NCI-H2227 (cell line): ENCODE measurements around the gene RAD21L1.

Source experiments
- DNase-seq: peaks from one replicate; lab custom pipeline; 2025; ENCODE audit not compliant: unreplicated experiment; lab: John Stamatoyannopoulos, UW

The RAD21L1 gene

DNA sequence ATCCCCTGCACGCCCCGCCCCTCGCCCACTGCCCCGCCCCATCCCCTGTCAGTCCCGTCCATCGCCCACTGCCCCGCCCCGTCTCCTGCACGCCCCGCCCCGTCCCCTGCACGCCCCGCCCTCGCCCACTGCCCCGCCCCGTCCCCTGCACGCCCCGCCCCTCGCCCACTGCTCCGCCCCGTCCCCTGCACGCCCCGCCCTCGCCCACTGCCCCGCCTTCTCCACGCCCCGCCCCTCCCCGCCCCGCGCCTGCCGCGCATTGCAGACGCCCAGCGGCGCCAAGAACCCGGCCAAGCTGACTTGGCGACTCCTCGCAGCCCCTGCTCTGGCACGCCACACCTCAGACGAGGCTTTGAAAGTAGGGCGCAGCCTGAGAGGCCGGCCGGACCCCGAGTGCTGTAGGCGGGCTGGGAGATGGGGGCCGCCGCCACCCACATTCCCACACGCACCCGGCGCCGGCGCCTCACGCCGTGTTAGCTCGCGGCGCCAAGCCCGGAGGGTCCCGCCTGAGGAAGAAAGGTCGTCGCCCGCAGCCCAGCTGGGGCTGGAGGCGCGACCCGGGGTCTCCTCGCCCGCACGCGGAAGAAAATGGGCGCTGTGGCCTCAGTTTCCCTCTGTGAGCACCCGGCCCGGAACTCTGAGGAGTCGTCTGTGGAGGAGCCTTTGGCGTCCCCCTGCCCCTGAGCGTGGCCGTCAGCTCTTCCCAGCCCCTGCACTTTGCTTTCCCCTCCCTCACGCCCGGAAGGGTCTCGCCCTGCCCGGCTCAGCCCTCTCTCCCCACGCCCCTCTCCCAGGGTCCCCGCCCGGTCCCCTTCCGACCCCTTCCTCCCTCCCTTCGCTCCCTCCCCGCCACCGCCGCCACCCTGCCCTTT lies at the start of gene RAD21L1:
Gene RAD21L1 (plus strand): TSS at position 262 of the 872 bp plus-strand sequence. CDS start 2,410 bp downstream, outside the sequence.
- peak; percentile 83 for DNase-seq

DNA sequence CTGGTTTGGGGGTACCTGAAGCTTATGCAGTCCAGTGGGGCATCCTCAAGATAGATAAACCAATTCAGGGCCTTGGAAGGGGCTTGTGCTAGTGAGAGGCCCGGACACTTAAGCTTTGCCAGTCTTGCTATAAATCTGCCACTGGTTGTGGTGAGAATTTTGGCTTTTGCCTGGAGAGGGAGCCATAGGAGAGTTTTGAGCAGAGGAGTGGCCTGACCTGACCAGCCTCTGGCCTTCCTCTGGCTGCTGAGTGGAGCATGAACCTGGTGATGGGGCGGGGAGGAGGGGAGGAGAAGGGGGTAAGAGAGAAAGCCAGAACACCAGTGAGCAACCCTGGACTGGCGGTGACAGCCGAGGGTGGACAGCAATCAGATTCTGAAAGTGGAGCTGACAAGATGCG lies 48.2 kb upstream of the RAD21L1 start:
- DNase-seq, result no peak

DNA sequence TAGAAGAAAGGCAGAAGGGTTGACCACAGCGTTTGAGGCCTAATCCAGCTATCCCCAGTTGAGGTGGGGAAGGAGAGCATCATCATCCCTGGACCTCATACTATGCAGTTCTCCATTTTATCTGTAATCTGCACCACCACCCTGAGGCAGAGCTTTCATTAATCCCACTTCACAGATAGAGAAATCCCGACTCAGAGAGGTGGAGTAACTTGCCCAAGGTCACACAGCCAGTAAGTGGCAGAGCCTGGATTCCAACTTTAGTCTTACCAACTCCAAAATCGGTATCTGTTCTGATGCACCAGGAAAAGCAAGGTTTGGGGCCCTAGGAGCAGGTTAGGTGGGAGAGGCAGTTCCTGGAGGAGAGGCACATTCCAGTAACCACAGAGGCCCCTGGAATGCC lies 47.7 kb upstream of the RAD21L1 start:
- DNase-seq, result no peak

DNA sequence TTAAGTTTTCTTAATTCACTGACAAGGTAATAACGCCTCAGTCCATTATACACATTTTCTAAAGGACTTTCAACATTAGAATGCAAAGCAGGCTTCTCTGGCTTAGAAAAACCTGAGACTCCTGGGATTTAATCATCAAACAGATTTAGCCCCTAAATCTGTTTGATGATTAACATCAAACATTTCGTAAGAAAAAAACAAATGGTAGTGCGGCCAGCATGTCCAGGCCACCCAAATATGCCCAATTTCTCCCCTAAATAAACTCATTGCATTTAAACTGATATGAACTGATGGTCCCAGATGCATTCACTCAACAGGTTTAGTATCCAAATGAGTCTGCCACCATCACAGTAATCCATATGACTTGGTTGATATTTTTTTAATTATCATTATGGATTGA lies 47.2 kb upstream of the RAD21L1 start:
- DNase-seq, result no peak

DNA sequence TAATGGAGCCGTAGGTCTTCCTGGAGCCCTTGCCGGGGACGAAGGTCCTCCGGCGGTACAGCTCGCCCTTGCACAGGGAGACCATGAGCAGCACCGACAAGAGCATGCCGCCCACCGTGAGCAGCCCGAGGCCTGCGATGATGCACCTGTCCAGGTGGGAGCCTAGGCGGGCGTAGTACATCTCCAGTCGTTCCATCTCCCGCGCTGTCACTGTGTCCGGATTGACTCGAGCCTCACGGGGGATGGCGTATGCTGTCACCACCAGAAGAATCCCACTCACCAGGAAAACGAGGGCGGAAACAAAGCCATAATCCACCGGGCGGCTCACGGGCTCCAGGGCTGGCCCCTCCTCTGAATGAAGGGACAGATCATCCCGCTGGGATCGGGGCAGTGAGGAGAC lies 44.9 kb upstream of the RAD21L1 start:
- no peak for DNase-seq

DNA sequence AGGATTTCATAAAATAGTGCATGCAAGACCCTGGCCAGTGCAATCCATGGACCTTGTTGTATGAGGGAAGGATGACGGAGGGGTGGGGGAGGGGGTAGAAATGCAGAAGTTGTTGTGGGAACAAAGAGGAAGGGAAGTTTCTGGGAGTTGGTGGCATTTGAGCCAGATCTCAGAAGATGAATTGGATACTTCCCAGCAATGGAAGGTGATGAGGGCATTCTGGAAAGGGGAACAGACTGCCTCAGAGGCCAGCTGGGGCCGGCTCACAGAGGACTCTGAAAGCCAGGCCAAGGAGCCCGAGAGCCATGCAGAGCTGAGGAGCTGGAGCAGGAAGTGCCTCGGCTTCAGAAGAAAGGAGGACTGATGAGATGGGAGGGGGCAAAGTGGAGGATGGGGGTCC lies 43.7 kb upstream of the RAD21L1 start:
- no peak for DNase-seq

DNA sequence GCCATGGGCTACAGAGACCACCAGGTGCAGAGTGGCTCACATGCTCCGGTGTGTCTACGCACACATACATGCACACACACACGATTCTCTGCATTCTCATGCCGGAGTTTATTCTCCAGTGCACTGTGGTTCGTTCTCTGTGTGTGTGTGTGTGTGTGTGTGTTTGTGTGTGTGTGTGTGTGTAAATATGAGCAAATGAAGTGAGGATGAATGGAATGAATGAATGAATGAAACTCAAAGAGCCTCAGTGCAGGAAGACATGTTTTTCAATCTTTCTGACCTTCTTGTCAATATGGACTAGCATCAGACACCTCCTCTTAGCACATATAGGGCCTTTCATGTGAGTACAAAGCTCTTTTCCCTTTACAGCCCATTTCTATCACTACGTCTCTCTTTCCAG lies 42.7 kb upstream of the RAD21L1 start:
- DNase-seq, result no peak

DNA sequence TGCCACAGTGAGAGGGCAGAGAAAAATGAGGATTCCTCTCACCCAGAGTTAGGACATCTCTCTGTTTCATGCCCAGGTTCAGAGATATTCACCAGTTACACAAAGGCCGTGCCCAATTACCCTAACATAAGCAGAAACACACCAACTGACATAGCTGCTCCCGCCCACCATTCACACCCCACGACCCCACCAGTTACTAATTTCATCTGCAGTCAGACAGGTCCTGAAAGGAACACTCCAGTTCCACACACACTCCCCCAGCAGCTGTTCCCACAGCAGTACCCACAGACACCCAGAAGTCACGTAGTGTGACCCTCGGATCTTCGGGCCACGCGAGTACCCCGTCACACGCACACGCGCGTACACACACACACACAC lies 41.6 kb upstream of the RAD21L1 start:
- no peak for DNase-seq

DNA sequence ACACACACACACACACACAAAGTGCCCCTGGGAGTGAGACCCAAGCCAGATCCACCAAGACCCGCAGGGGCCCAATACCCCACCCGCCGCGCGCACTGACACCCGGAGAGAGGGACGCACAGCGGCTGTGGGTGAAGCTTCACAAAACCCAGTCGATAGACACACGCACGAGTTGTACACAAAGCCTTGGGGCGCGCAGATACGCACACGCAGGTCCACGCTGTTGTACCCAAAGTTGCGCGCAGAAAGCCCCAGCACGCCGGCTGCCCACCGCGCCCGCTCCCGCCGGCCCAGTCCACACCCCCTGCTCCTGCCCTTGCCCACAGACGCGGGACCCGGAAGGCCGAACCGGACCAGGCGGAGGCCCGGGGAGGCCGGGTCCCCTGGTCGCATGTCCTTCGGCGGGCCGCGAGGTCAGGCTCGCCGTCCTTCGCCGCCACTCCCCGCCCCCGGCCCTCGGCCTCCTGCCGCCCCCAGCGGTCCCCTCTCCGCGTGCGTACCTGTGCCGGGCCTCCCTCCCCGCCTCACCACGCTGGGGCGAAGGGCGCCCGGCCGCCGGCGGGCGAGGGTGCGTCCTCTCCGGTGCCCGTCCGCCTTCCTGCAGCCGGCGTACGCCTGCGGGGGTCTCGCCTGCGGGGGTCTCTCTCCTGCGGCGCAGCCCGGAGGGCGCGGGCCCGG lies 41.1 kb upstream of the RAD21L1 start, which contains the start of gene TMEM74B:
Gene TMEM74B (minus strand): TSS at position 344 of the 678 bp plus-strand sequence. CDS start 1,180 bp downstream, outside the sequence.
- peak; percentile 43 for DNase-seq

DNA sequence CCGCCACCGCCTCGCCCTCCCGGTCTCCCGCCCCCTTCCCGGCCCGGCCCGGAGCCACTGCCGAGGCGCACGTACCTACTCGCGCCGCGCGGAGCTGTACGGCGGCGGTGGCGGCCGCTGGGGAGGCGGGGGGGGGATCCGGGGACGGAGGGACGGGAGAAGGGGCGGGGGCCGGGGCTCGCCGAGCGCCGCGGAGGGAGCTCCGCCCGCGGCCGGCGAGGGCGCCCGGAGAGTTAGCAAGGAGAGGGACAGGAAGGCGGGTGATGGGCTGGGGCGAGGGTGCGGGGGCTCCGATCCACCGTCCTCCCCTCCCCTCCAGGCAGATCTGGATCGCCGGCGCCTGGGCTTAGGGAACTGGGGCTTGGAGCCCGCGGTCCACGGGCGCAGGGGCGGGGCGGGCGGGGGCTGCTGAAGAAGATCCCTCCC lies 40.5 kb upstream of the RAD21L1 start:
- peak; percentile 53 for DNase-seq

DNA sequence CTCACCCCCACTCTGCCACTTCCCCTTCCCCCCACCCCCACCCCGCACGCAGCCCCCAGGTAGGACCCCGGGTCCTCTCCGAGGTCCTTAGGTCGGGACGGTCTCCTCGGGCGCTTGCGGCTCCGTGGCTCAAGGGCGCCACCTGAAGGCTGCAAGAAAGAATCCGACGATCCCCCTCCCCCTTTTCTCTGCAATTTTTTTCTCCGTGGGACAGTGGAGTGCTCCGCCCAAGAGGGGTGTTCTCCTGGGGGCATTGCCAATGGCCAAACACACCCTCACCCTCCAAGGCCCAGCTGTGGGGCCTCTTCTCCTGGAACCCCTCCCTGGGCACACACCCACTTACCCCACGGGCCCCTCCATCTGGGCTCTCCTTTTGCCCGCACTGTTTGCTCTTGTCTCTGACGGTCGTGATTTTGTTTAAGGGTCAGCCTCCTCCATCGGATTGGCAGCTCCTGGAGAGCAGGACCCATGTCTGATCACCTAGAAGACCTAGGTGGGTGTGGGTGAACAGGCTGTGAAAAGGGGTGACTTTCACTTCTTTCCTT lies 40.0 kb upstream of the RAD21L1 start:
- DNase-seq, result peak; percentile 79

DNA sequence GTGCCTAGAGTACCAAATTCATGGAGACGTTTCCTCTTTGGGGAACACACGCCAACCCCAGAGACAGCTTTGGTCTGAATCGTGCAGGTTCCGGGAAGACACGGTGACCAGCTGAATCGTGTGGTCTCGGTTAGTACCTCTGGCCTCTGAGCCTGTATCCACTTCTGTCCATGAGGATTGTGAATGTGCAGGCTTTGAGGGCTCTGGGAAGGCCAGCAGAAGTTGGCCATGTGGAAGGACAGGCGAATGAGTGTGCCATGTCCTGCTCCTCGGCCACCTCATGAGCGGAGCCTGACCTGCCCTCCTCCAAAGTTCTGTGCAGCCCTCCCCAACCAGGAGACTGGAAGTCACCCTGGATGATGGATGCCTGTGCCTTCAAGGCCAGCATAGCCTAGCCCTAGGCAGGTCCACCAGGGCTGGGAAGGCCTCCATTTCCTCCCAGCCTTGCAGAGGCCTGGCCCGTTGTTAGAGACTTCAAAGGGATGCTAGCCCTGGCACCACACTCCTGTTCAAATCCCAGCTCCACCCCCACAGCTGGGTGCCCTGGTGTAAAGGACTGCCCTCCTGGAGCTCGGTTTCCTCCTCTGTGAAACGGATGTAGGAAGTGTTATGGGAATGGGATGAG lies 39.4 kb upstream of the RAD21L1 start:
- no peak for DNase-seq

DNA sequence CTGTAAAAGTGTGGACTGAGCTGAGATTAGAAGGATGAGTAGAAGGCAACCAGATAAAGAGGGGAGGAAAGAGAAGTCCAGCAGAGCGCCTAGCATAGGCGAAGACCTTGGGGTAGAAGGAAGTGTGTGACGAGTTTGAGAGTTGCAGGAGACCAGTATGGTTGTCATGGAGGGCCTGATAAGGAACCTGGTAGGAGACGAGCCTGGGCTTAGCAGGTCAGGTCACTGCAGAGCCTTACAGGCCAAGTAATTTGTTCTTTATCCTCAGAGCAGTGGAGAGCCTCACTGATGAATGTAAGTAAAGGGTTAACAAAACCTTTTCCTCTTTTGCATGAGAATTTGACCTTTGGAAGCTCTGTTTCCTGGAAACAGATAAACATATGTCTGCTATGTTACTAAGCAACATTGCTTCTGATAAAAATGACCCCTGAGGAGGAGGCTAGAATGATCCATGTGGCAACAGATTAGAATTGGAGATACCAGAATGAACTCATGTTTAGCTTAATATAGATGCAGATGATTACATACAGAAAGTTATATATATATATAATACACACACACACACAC lies 38.2 kb upstream of the RAD21L1 start:
- peak; percentile 13 for DNase-seq

DNA sequence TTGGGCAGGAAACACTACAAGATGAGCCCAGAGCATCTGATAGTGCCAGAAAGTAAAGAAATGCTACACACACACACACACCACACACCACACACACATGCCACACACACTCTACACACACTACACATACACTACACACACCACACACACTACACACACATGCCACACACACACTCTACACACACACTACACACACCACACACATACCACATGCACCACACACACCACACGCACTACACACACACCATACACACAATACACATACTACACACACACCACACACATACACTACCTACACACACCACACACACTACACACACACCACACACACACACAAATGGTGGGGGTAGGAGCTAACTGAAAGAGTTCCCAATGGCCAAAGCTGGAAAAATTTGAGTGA lies 37.5 kb upstream of the RAD21L1 start:
- DNase-seq, result no peak

DNA sequence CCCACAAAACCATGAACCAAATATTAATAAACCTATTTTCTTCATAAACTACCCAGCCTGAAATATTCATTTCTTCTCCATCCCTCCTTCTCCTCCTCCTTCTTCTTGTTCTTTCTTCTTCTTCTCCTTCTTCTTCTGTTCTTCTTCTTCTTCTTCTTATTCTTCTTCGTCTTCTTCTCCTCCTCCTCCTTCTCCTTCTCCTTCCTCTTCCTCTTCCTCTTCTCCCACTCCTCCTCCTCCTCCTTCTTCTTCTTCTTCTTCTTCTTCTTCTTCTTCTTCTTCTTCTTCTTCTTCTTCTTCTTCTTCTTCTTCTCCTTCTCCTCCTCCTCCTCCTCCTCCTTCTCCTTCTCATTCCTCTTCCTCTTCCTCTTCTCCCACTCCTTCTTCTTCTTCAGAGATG lies 36.0 kb upstream of the RAD21L1 start:
- DNase-seq, result no peak

DNA sequence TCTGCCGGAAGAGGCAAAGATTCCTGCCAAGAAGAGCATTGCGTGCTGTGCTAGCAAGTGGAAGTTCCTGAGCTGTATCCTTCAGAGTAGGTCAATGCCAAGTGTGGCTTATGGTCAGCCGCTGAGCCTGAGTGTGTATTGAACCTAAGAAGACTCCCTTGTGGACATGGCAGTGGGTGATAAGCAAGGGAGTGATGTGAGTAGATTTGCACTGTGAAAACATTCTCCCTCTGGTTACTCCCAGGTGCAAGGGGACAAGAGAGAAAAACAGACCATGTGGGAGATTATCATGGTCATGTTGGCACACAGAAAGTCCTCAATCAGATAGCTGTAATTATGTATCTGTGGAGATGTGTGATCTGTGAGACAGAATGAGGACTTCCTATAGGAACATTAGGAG lies 35.0 kb upstream of the RAD21L1 start:
- DNase-seq, result no peak

DNA sequence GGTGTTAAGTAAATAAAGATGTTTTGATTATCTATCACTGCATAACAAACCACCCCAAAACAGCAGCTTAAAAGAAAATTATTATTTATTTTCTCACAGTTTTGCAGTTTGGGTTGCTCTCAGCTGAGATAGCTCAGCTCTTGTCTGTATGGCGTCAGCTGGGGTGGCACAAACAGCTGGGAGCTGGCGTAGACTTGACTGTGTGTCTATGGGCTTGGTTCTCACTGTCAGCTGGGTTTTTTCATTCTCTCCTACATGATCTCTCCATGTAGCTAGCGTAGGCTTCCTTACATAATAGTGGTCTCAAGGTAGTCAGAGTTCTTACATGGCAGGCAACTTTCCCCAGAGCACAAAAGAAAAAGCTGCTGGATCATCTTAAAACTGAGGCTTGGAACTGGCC lies 34.5 kb upstream of the RAD21L1 start:
- DNase-seq, result no peak

DNA sequence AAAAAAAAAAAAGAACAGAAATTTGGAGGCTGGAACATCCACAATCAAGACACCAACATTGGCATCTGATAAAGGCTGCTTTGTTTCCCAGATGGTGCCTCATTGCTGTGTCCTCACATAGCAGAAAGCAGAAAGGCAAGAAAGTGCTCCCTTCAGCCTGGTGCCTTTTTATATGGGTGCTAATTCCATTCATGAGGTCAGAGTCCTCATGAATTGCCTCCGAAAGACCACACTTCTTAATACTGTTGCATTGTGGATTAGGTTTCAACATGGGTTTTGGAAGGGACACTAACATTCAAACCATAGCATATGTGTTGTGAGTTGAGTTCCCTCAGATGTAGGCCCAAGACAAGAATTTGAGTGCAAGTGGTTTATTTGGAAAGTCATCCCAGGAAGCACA lies 30.6 kb upstream of the RAD21L1 start:
- no peak for DNase-seq

DNA sequence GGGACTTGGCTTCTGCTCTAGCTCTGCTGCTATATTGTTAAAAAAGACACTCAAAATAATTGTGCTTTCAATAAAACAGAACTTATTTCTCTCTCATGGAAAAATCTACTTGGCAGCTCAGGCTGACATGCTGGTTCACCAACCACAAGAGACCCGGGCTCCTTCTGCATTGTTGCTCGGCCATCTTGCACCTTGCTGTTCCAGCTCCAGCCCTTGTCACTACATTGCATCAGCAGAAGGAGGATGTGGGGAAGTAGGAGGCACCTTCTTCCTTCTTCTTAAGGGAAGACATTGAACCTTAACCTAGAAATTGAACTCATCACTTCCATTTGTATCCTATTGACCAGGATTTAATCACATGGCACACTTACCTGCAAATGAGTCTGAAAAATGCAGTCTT lies 29.2 kb upstream of the RAD21L1 start:
- DNase-seq, result no peak

DNA sequence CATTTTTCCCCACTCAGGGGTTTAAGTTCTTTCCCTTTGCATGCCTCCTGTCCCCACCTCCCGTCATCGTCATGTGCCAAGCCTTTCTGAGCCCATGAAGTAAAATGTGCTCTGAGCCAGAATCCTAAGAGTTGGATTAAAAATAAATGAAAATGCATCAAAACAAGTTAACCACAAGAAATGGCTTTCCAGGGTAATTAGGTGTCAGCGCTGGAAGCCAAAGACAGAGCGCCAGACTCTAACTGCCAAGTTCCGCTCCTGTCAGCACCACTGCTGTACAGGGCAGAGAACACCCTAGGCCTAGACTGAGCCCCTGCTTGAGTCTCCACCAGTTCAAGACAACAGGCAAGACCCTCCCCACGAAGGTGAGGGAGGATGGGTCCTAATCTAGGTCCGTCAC lies 28.0 kb upstream of the RAD21L1 start:
- DNase-seq, result no peak

DNA sequence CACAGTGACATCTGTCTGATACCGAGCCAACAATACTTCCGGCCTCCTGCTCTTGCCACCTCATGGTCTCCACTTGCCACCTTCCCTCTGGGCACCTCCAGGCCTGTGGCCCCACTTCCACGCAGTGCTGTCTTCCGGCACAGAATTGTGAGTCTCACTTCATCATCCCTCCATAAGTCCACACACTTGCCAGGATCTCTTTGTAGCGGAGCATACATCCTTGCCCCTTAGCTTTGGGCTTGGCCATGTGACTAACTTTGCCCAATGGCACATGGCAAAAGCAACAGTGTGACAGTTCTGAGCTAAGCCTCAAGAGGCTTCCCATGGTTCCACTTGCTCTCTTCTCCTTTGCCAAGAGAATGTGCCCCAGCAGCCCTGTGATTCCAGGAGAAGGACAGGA lies 27.1 kb upstream of the RAD21L1 start:
- no peak for DNase-seq
